Stimulated activated CD4-positive, alpha-beta T cell treated with anti-CD3 and anti-CD28 coated beads, Interleukin-15, amount 100 ng/mL, for 1 hour (primary cell): ENCODE results near the gene NEDD8.

Experiments
- DNase-seq, 2 donors: peaks; one replicate each; pipeline ENCODE4 v3.0.0-alpha.2; 2020; ENCODE audit warnings: low read depth in 1 of 2, low spot score in 1 of 2

NEDD8 gene

GRCh38 chr14:24232121-24232644 lies at the start of gene NEDD8:
Gene NEDD8 (minus strand): TSS chr14:24232367. CDS start chr14:24232267, 100 bp downstream.
- peak; percentile 74 to 77 for DNase-seq

GRCh38 chr14:24281636-24282035 lies 49.5 kb upstream of the NEDD8 start:
- no peak for DNase-seq

- no peak for DNase-seq
Observed at GRCh38 chr14:24280797-24281460, 48.8 kb upstream of the NEDD8 start.

GRCh38 chr14:24279301-24280186 lies 47.4 kb upstream of the NEDD8 start:
- peak in 1 of 2 donors; percentile 30 for DNase-seq

- no peak for DNase-seq
Observed at GRCh38 chr14:24278424-24278823, 46.3 kb upstream of the NEDD8 start.

- no peak for DNase-seq
Observed at GRCh38 chr14:24277606-24278321, 45.6 kb upstream of the NEDD8 start.

- DNase-seq, result no peak
Observed at GRCh38 chr14:24277071-24277470, 44.9 kb upstream of the NEDD8 start.

GRCh38 chr14:24274101-24274543 lies 42.0 kb upstream of the NEDD8 start:
- DNase-seq, result no peak

GRCh38 chr14:24273422-24273998 lies 41.3 kb upstream of the NEDD8 start:
- DNase-seq, result no peak

- no peak for DNase-seq
Observed at GRCh38 chr14:24272467-24272866, 40.3 kb upstream of the NEDD8 start.

- DNase-seq, result no peak
Observed at GRCh38 chr14:24271834-24272263, 39.7 kb upstream of the NEDD8 start.

GRCh38 chr14:24271134-24271833 lies 39.1 kb upstream of the NEDD8 start, which contains the start of gene RABGGTA:
Gene RABGGTA (minus strand): TSS chr14:24271597. CDS start chr14:24271115, 482 bp downstream.
- DNase-seq, result peak; percentile 82 to 83

- no peak for DNase-seq
Observed at GRCh38 chr14:24270537-24271133, 38.5 kb upstream of the NEDD8 start.

GRCh38 chr14:24269910-24270536 lies 37.9 kb upstream of the NEDD8 start:
- DNase-seq, result no peak

- no peak for DNase-seq
Observed at GRCh38 chr14:24269368-24269767, 37.2 kb upstream of the NEDD8 start.

GRCh38 chr14:24268225-24268624 lies 36.1 kb upstream of the NEDD8 start:
- DNase-seq, result no peak

- no peak for DNase-seq
Observed at GRCh38 chr14:24267516-24267915, 35.3 kb upstream of the NEDD8 start.

GRCh38 chr14:24266344-24267244 lies 34.4 kb upstream of the NEDD8 start:
- no peak for DNase-seq
